H9 (cell line): Measurements from ENCODE around the gene LIN7C. TPM values are rescaled to one million over a fixed set of nuclear protein-coding genes. Genes with fewer than 3 reads are reported as not detected.
A peak's percentile ranks its signal among the peaks of the same experiment; 100 is the strongest.

Experiments
- DNase-seq: peaks from one replicate; pipeline ENCODE4 v3.0.0-alpha.2; 2017
- H2AFZ ChIP-seq: one replicate; pipeline ENCODE4 v1.6.1; 2013; ENCODE audit warnings: mild to moderate bottlenecking, low read length, control low read depth, moderate library complexity
- H2AK5ac ChIP-seq: 2 replicates; pipeline ENCODE4 v1.6.1; 2013; ENCODE audit warnings: low read length, control low read depth, mixed read lengths; ENCODE audit not compliant: insufficient read length
- H2BK120ac ChIP-seq: one replicate; pipeline ENCODE4 v1.6.1; 2013; ENCODE audit warnings: low read depth, mild to moderate bottlenecking, low read length, control low read depth, inconsistent platforms; ENCODE audit not compliant: poor library complexity, severe bottlenecking
- H2BK12ac ChIP-seq: 2 replicates; pipeline ENCODE4 v1.6.1; 2013; ENCODE audit warnings: low read length, control low read depth, mixed read lengths, low read depth; ENCODE audit not compliant: insufficient read length
- H2BK15ac ChIP-seq: 2 replicates; pipeline ENCODE4 v1.6.1; 2013; ENCODE audit warnings: low read depth, low read length, control low read depth
- H2BK20ac ChIP-seq: one replicate; pipeline ENCODE4 v1.6.1; 2013; ENCODE audit warnings: low read depth, mild to moderate bottlenecking, low read length, control low read depth, inconsistent platforms; ENCODE audit not compliant: poor library complexity, severe bottlenecking
- H2BK5ac ChIP-seq: 2 replicates; pipeline ENCODE4 v1.6.1; 2013; ENCODE audit warnings: low read length, control low read depth, mixed read lengths; ENCODE audit not compliant: insufficient read length
- H3K14ac ChIP-seq: 2 replicates; pipeline ENCODE4 v1.6.1; 2013; ENCODE audit warnings: low read length, control low read depth; ENCODE audit not compliant: insufficient read depth
- H3K18ac ChIP-seq: 2 replicates; pipeline ENCODE4 v1.6.1; 2013; ENCODE audit warnings: low read depth, mild to moderate bottlenecking, mixed read lengths, low read length, control low read depth; ENCODE audit not compliant: insufficient read length
- H3K23ac ChIP-seq: 2 replicates; pipeline ENCODE4 v1.6.1; 2013; ENCODE audit warnings: low read length, control low read depth, mixed read lengths, low read depth; ENCODE audit not compliant: insufficient read length
- H3K23me2 ChIP-seq: 2 replicates; pipeline ENCODE4 v1.6.1; 2013; ENCODE audit warnings: low read depth, mild to moderate bottlenecking, mixed read lengths, low read length, control low read depth; ENCODE audit not compliant: insufficient read length, poor library complexity, severe bottlenecking
- H3K27ac ChIP-seq: 2 replicates; pipeline ENCODE4 v1.5.1; 2013; ENCODE audit warnings: low read length, control low read depth, mixed read lengths, low read depth; ENCODE audit not compliant: insufficient read length
- H3K27me3 ChIP-seq: 2 replicates; pipeline ENCODE4 v1.6.1; 2013; ENCODE audit warnings: low read length, control low read depth, inconsistent platforms; ENCODE audit not compliant: insufficient read depth
- H3K4ac ChIP-seq: 2 replicates; pipeline ENCODE4 v1.6.1; 2013; ENCODE audit warnings: low read depth, mild to moderate bottlenecking, control low read depth, inconsistent platforms, low read length, moderate library complexity
- H3K4me1 ChIP-seq: 2 replicates; pipeline ENCODE4 v1.6.1; 2013; ENCODE audit warnings: low read length, control low read depth, inconsistent platforms; ENCODE audit not compliant: insufficient read depth
- H3K4me2 ChIP-seq: 2 replicates; pipeline ENCODE4 v1.6.1; 2013; ENCODE audit warnings: low read length, control low read depth, mixed read lengths; ENCODE audit not compliant: insufficient read length, insufficient read depth
- H3K56ac ChIP-seq: 2 replicates; pipeline ENCODE4 v1.6.1; 2013; ENCODE audit warnings: low read depth, mild to moderate bottlenecking, mixed read lengths, low read length, control low read depth; ENCODE audit not compliant: insufficient read length
- H3K79me1 ChIP-seq: 2 replicates; pipeline ENCODE4 v1.6.1; 2013; ENCODE audit warnings: low read depth, mild to moderate bottlenecking, moderate library complexity, low read length, control low read depth, inconsistent platforms; ENCODE audit not compliant: insufficient read depth, poor library complexity, severe bottlenecking
- H3K79me2 ChIP-seq: 2 replicates; pipeline ENCODE4 v1.6.1; 2013; ENCODE audit warnings: low read length, control low read depth, inconsistent platforms; ENCODE audit not compliant: insufficient read depth
- H3K9ac ChIP-seq: 2 replicates; pipeline ENCODE4 v1.6.1; 2013; ENCODE audit warnings: low read length, control low read depth, mixed read lengths; ENCODE audit not compliant: insufficient read length; ENCODE audit errors: extremely low read depth
- H3K9me3 ChIP-seq: one replicate; pipeline ENCODE4 v1.6.1; 2013; ENCODE audit warnings: low read depth, low read length, inconsistent platforms; ENCODE audit not compliant: control insufficient read depth
- H3T11ph ChIP-seq: one replicate; pipeline ENCODE4 v1.6.1; 2013; ENCODE audit warnings: mild to moderate bottlenecking, low read length, control low read depth, inconsistent platforms
- H4K20me1 ChIP-seq: one replicate; pipeline ENCODE4 v1.6.1; 2013; ENCODE audit not compliant: control insufficient read depth, insufficient read length, insufficient read depth
- H4K5ac ChIP-seq: 2 replicates; pipeline ENCODE4 v1.6.1; 2013; ENCODE audit warnings: low read depth, mild to moderate bottlenecking, mixed read lengths, low read length, control low read depth; ENCODE audit not compliant: insufficient read length
- H4K8ac ChIP-seq: replicated peaks from 2 replicates; pipeline ENCODE4 v1.6.1; 2013; ENCODE audit warnings: low read length, control low read depth, mixed read lengths, low read depth; ENCODE audit not compliant: insufficient read length
- H4K91ac ChIP-seq: 2 replicates; pipeline ENCODE4 v1.6.1; 2013; ENCODE audit warnings: low read depth, mild to moderate bottlenecking, moderate library complexity, mixed read lengths, low read length, control low read depth; ENCODE audit not compliant: insufficient read length
- H3K27ac Mint-ChIP-seq, 3 experiments: 2 replicates in 2 of 3; 3 replicates in 1 of 3; pipeline ENCODE4 v1.8.0; 2020 to 2021; ENCODE audit warnings: mixed read lengths in 3 of 3, mild to moderate bottlenecking in 1 of 3, moderate library complexity in 1 of 3
- H3K27me3 Mint-ChIP-seq: 2 replicates; pipeline ENCODE4 v1.8.0; 2021; ENCODE audit warnings: low read depth, mild to moderate bottlenecking, moderate library complexity, mixed read lengths
- H3K36me3 Mint-ChIP-seq, 3 experiments: 2 replicates in 2 of 3; 3 replicates in 1 of 3; pipeline ENCODE4 v1.8.0; 2020 to 2021; ENCODE audit warnings: low read depth in 3 of 3, mixed read lengths in 3 of 3; ENCODE audit not compliant: insufficient read depth in 1 of 3
- H3K4me1 Mint-ChIP-seq, 2 experiments: 2 replicates each; pipeline ENCODE4 v1.8.0; 2020; ENCODE audit warnings: mixed read lengths in 2 of 2
- H3K4me3 Mint-ChIP-seq, 2 experiments: 2 replicates in 1 of 2; 3 replicates in 1 of 2; pipeline ENCODE4 v1.8.0; 2020 to 2021; ENCODE audit warnings: mild to moderate bottlenecking in 2 of 2, mixed read lengths in 2 of 2, moderate library complexity in 1 of 2
- H3K9me3 Mint-ChIP-seq, 2 experiments: 2 replicates in 1 of 2; 3 replicates in 1 of 2; pipeline ENCODE4 v1.8.0; 2020; ENCODE audit warnings: mild to moderate bottlenecking in 2 of 2, mixed read lengths in 2 of 2, moderate library complexity in 1 of 2
- CTCF ChIP-seq: fragments of 200-600 bp; sonication (generic); conservative IDR thresholded peaks from 3 replicates; pipeline ENCODE4 v1.8.0; 2021; ENCODE audit warnings: antibody characterized with exemption, mild to moderate bottlenecking
- WGBS: extraction: QIAGEN DNeasy Blood & Tissue Kit; methylation state at CpG from one replicate; pipeline ENCODE4 v1.1.7; 2013; ENCODE audit warnings: missing lambda C conversion rate, low lambda C conversion rate, mixed read lengths; ENCODE audit not compliant: insufficient read length; ENCODE audit errors: extremely low coverage; 5-methylcytosine and 5-hydroxymethylcytosine counted together
- total RNA-seq: library from RNA; stranded (reverse); gene quantifications from 2 replicates; pipeline ENCODE4 v1.2.1, GENCODE V29; 2021

LIN7C gene
- total RNA-seq, 1 experiment from 2014 or later = 40.0 TPM

GRCh38 chr11:27453701-27454100 is 52.9 kb downstream of the LIN7C start:
- Histone ChIP-seq H3K4me1 (no peaks in the 10 kb centered on the region; the same call in 1 of the 2 replicates), H3T11ph (no peak overlapping the region), H3K9ac (no peak overlapping the region), H4K20me1 (no peaks in the 10 kb centered on the region), H3K27me3 (no peaks in the 10 kb centered on the region), H3K14ac (no peak overlapping the region), H3K79me2 (peaks cover 25% of the 10 kb centered on the region; the same call in 1 of the 2 replicates), H3K27ac (no peak overlapping the region), H3K79me1 (peaks cover 12% of the 10 kb centered on the region), H2AK5ac (no peak overlapping the region), H3K56ac (no peak overlapping the region), H3K4ac (no peak overlapping the region), H4K91ac (no peak overlapping the region), H2BK12ac (no peak overlapping the region), H2BK120ac (no peak overlapping the region), H3K18ac (no peak overlapping the region), H3K23ac (no peak overlapping the region), H3K23me2 (no peaks in the 10 kb centered on the region), H2AFZ (no peak overlapping the region), H4K5ac (no peak overlapping the region), H4K8ac (no peak overlapping the region), H3K4me2 (no peak overlapping the region), H2BK5ac (no peak overlapping the region), H2BK20ac (no peak overlapping the region), H3K9me3 (no peaks in the 10 kb centered on the region), H2BK15ac (no peak overlapping the region)
- Mint-ChIP-seq H3K27ac (peak overlapping the region in 2 of 3 experiments; percentile 13 to 93; a peak in 3 of 7 replicates), H3K4me1 (peaks cover 72 to 80% of the 10 kb centered on the region in 2 experiments), H3K27me3 (no peaks in the 10 kb centered on the region), H3K9me3 (peaks cover 19% of the 10 kb centered on the region in 2 experiments), H3K36me3 (peaks cover 19 to 64% (median 26%) of the 10 kb centered on the region in 3 experiments), H3K4me3 (no peak overlapping the region)
- no CpG with 5 or more reads among the region's 1 CpG for WGBS
- DNase-seq = no peak
- TF ChIP-seq CTCF = no peak
